GM13976 (cell line): Measurements from ENCODE around the gene APOBEC4.

Source experiments
- DNase-seq: peaks from one replicate; pipeline ENCODE4 v3.0.0; 2012; ENCODE audit warnings: low spot score
- CTCF ChIP-seq: IDR thresholded peaks from 2 replicates; pipeline ENCODE4 v1.5.1; 2012; ENCODE audit warnings: borderline replicate concordance, mild to moderate bottlenecking; ENCODE audit not compliant: insufficient read depth; ENCODE audit errors: extremely low read depth, missing control alignments, control extremely low read depth
- in situ Hi-C: fragments of 300-500 bp; cut with MboI; formaldehyde crosslinking; loops from one replicate; pipeline ENCODE4 v1.12.0; 2022; ENCODE audit warnings: low sequenced_read_pairs, mixed read lengths, inconsistent platforms; ENCODE audit not compliant: unreplicated experiment

The APOBEC4 gene

GRCh38 chr1:183694755-183695154 is 41.6 kb upstream of the APOBEC4 start:
- DNase-seq, result no peak
- TF ChIP-seq CTCF, result no peak
- in situ Hi-C loops, result no loop called here

GRCh38 chr1:183694066-183694465 is 41.0 kb upstream of the APOBEC4 start:
- TF ChIP-seq CTCF, result no peak
- in situ Hi-C loops, result no loop called here
- no peak for DNase-seq

GRCh38 chr1:183693521-183693920 is 40.4 kb upstream of the APOBEC4 start:
- no peak for TF ChIP-seq CTCF
- in situ Hi-C loops, result no loop called here
- DNase-seq, result peak; percentile 28

GRCh38 chr1:183689762-183690204 is 36.7 kb upstream of the APOBEC4 start:
- TF ChIP-seq CTCF, result no peak
- in situ Hi-C loops, result no loop called here
- DNase-seq, result peak; percentile 24

GRCh38 chr1:183688341-183689060 is 35.4 kb upstream of the APOBEC4 start:
- in situ Hi-C loops, result no loop called here
- no peak for DNase-seq
- no peak for TF ChIP-seq CTCF

- no peak for TF ChIP-seq CTCF
- no peak for DNase-seq
- in situ Hi-C loops, result no loop called here
Observed at GRCh38 chr1:183687546-183688304, 34.6 kb upstream of the APOBEC4 start.
